ENCODE data around the gene GLT8D2.

Gene GLT8D2

GRCh38 chr12:103997286-103997900 is 52.6 kb downstream of the GLT8D2 start:
- no peak for DNase-seq

GRCh38 chr12:103996595-103996994 is 53.4 kb downstream of the GLT8D2 start:
- no peak for DNase-seq

GRCh38 chr12:103994235-103994634 is 55.8 kb downstream of the GLT8D2 start:
- DNase-seq = peak in 1 of 2 experiments; percentile 43

- no peak for DNase-seq
Measured at GRCh38 chr12:103986829-103987228, 63.2 kb downstream of the GLT8D2 start.

- no peak for DNase-seq
Measured at GRCh38 chr12:103978384-103978982, 71.5 kb downstream of the GLT8D2 start.

GRCh38 chr12:103975368-103975767 is 74.6 kb downstream of the GLT8D2 start:
- no peak for DNase-seq

- DNase-seq = no peak
Measured at GRCh38 chr12:103973909-103974308, 76.1 kb downstream of the GLT8D2 start.

GRCh38 chr12:103969391-103969790 is 80.6 kb downstream of the GLT8D2 start:
- no peak for DNase-seq

- DNase-seq = no peak
Measured at GRCh38 chr12:103966736-103967135, 83.3 kb downstream of the GLT8D2 start.

GRCh38 chr12:103965590-103966504 is 84.1 kb downstream of the GLT8D2 start, which contains the start of gene TDG:
TSS of gene TDG (plus strand) at chr12:103965872. CDS start at chr12:103966038, 166 bp downstream.
- peak; percentile 99 for DNase-seq

- no peak for DNase-seq
Measured at GRCh38 chr12:103965255-103965589, 84.8 kb downstream of the GLT8D2 start.

- DNase-seq = no peak
Measured at GRCh38 chr12:103964805-103965204, 85.2 kb downstream of the GLT8D2 start.

- no peak for DNase-seq
Measured at GRCh38 chr12:103962493-103962892, 87.5 kb downstream of the GLT8D2 start.

- no peak for DNase-seq
Measured at GRCh38 chr12:103960616-103961227, 89.3 kb downstream of the GLT8D2 start.

- no peak for DNase-seq
Measured at GRCh38 chr12:103958621-103959020, 91.4 kb downstream of the GLT8D2 start.

- no peak for DNase-seq
Measured at GRCh38 chr12:103957865-103958388, 92.1 kb downstream of the GLT8D2 start.

GRCh38 chr12:103956509-103957027 is 93.4 kb downstream of the GLT8D2 start:
- peak in 1 of 2 experiments; percentile 41 for DNase-seq

- peak in 1 of 2 experiments; percentile 41 for DNase-seq
Measured at GRCh38 chr12:103955811-103956508, 94.0 kb downstream of the GLT8D2 start.

GRCh38 chr12:103952497-103952896 is 97.5 kb downstream of the GLT8D2 start:
- DNase-seq = no peak

- no peak for DNase-seq
Measured at GRCh38 chr12:103948746-103949406, 101.1 kb downstream of the GLT8D2 start.

GRCh38 chr12:103947871-103948555 is 102.0 kb downstream of the GLT8D2 start:
- no peak for DNase-seq

Measured in NCI-H2081 (cell line).